Lower lobe of right lung (tissue), 2 donors: Measurements from ENCODE around the gene INPP5K. TPM values are rescaled to one million over a fixed set of nuclear protein-coding genes. Genes with fewer than 3 reads are reported as not detected.

Experiments
- ATAC-seq, 2 donors: fragments of 200-7000 bp; cut with Tn5 transposase; one replicate each; pipeline ENCODE4 v1.9.1; 2020 to 2022; ENCODE audit warnings: mild to moderate bottlenecking in 2 of 2, moderate library complexity in 2 of 2
- DNase-seq: peaks from one replicate; pipeline ENCODE4 v3.0.0-alpha.2; 2020
- H3K27ac ChIP-seq: fragments of 200-600 bp; one replicate; pipeline ENCODE4 v1.8.0; 2022
- H3K27me3 ChIP-seq: fragments of 200-600 bp; one replicate; pipeline ENCODE4 v1.8.0; 2022; ENCODE audit warnings: low read depth
- H3K36me3 ChIP-seq: fragments of 200-600 bp; one replicate; pipeline ENCODE4 v1.8.0; 2022; ENCODE audit warnings: mild to moderate bottlenecking
- H3K4me1 ChIP-seq: fragments of 200-600 bp; one replicate; pipeline ENCODE4 v1.8.0; 2022
- H3K4me3 ChIP-seq: fragments of 200-600 bp; one replicate; pipeline ENCODE4 v1.8.0; 2022; ENCODE audit warnings: mild to moderate bottlenecking
- H3K9me3 ChIP-seq: fragments of 200-600 bp; one replicate; pipeline ENCODE4 v1.8.0; 2022
- intact Hi-C: fragments of 100-400 bp; cut with DNase I; formaldehyde crosslinking; loops from one replicate; pipeline ENCODE4 v1.11.0; 2022
- total RNA-seq: library from RNA; stranded (reverse); fragmentation: NEBNext Ultra II Directional; extraction: Animal tissue kit (Norgen Biotek cat#: 25700); gene quantifications from one replicate; pipeline ENCODE4 v1.2.1, GENCODE V29; 2021
- TF ChIP-seq, protein P1 (sequence below): fragments of 200-600 bp; IDR thresholded peaks from one replicate; pipeline ENCODE4 v1.8.0; 2022; ENCODE audit warnings: antibody characterized with exemption, mild to moderate bottlenecking
- donor health status: DM: no; HTN: yes; CAD: no; lungs with severe emphysema.

The INPP5K gene
- total RNA-seq, 1 donor from 2014 or later = 57.9 TPM

DNA sequence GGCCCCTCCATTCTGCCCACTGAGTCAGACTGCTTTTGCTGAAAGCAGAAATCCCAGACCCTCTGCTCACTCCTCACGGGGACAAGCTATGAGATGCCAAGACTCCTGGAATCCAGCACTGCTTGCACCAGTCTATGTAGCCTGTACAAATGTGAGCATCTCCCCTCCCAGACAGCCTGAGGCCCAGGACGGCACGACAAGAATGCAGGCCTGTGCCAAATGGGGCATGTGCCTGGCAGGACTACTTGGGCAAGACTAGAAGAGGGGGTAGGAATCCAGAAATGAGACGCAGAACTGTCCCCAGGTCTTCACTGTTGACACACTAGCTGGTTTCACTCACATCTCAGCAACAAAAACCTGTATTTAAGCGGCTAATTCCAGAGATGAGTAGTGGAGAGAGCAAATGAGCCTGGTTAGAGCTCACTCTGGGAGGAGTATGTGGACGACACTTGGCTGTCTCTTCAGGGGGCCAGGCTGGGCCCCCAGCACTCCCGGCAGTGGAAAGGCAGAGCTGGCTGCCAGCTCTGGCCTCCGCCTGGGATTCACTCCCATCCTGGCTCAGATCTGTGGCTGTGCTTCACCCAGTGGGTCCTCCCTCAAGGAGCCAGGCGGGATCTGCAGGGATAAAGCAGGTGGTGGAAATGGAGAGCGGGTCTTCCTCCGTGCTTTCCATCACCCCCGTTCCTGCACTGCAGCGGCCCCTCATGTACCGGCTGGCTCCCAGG lies 21.0 kb downstream of the INPP5K start:
- TF ChIP-seq, protein P1, sequence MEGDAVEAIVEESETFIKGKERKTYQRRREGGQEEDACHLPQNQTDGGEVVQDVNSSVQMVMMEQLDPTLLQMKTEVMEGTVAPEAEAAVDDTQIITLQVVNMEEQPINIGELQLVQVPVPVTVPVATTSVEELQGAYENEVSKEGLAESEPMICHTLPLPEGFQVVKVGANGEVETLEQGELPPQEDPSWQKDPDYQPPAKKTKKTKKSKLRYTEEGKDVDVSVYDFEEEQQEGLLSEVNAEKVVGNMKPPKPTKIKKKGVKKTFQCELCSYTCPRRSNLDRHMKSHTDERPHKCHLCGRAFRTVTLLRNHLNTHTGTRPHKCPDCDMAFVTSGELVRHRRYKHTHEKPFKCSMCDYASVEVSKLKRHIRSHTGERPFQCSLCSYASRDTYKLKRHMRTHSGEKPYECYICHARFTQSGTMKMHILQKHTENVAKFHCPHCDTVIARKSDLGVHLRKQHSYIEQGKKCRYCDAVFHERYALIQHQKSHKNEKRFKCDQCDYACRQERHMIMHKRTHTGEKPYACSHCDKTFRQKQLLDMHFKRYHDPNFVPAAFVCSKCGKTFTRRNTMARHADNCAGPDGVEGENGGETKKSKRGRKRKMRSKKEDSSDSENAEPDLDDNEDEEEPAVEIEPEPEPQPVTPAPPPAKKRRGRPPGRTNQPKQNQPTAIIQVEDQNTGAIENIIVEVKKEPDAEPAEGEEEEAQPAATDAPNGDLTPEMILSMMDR = no peak
- intact Hi-C loops = no loop called here
- peak overlapping the region; percentile 91 for H3K27ac ChIP-seq
- no peaks in the 10 kb centered on the region for H3K27me3 ChIP-seq
- H3K4me1 ChIP-seq = peaks cover 54% of the 10 kb centered on the region
- DNase-seq (no peak), ATAC-seq (peak; percentile 5 to 42)
- H3K4me3 ChIP-seq = no peak overlapping the region
- H3K9me3 ChIP-seq = no peaks in the 10 kb centered on the region
- H3K36me3 ChIP-seq = peaks cover 47% of the 10 kb centered on the region

DNA sequence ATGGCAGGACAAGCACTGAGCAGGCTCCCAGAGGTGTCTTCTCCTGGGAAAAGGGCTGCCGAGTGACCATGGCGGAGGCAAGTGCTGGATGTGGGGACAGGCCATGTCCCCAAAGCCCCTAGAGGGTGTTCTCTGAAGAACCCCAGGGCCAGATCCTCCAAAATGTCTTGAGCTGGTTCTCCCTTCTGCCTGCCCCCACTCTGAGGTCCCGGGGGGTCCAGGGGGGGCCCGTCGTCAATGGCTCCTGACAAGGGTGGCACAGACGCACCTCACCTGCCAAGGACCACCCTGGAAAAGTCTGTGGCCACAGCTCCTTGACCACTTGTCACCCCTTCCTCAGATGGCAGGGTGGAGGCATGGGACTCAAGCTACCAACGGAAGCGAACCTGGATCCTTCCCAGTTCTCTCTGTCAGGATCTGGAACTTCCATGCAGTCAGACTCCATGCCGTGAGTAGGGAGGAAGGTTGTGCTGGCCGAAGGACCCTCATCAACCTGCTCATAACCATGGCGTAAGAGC lies 21.6 kb downstream of the INPP5K start:
- peaks cover 45% of the 10 kb centered on the region for H3K36me3 ChIP-seq
- no peaks in the 10 kb centered on the region for H3K9me3 ChIP-seq
- no peaks in the 10 kb centered on the region for H3K27me3 ChIP-seq
- peak overlapping the region; percentile 91 for H3K27ac ChIP-seq
- no peak for ATAC-seq
- TF ChIP-seq, protein P1 = no peak
- peaks cover 61% of the 10 kb centered on the region for H3K4me1 ChIP-seq
- H3K4me3 ChIP-seq = no peak overlapping the region
- DNase-seq = no peak
- intact Hi-C loops = no loop called here

DNA sequence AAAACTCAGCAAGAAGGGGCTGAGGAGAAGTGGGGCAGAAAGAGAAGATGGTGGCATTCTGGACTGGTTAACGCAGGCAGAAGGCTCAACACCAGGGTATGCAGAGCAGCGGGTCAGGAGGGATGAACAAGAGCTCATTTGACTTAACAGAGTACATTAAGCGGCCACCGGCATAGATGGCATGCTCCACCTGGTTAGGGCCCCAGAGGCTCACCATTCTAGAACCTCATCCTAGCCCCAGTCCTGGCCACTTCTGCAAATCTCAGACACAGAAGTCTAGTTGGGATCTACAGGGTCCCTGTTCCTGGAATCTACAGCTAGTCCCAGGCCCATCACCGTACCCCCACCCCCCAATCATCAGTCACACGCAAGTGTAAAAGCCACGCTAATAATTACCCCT lies 22.2 kb downstream of the INPP5K start:
- DNase-seq (no peak), ATAC-seq (no peak)
- peaks cover 45% of the 10 kb centered on the region for H3K36me3 ChIP-seq
- peaks cover 67% of the 10 kb centered on the region for H3K4me1 ChIP-seq
- TF ChIP-seq, protein P1 = no peak
- H3K9me3 ChIP-seq = no peaks in the 10 kb centered on the region
- H3K27me3 ChIP-seq = no peaks in the 10 kb centered on the region
- intact Hi-C loops = no loop called here
- H3K4me3 ChIP-seq = no peak overlapping the region
- H3K27ac ChIP-seq = peak overlapping the region; percentile 91

DNA sequence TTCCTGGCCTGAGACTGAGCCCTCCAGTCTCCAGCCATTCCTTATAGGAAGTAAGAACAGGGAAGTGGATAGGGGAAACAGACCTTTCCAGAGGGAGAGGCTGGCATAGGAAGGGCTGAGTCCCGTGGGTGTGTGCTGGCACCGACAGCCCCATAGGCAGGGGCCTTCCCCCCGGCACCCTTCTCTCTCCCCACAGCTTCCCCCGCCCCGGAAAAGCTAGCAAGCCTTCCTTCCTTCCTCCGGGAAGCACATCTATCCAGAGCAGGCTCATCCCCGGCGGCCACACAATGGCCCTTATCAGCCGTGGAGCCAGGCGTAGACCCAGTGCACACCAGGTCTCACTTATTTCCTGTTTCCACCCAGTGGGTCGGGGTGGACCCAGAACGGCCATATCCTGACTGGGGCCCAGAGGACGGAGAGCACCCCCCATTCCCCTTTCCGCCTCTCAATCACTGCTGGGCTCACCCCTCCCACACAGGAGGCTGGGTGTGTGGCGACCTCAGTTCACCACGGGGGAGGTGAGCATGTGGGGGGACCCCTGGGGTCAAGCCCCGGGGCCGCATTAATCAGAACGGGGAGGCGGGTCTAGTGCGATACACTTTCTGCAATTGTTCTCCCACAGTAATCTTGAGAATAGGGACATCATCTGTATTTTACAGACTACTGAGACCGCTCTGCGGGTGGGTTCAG lies 23.0 kb downstream of the INPP5K start:
- Histone ChIP-seq H3K27me3 (no peaks in the 10 kb centered on the region), H3K4me3 (peak overlapping the region; percentile 62), H3K4me1 (peaks cover 71% of the 10 kb centered on the region), H3K36me3 (peaks cover 38% of the 10 kb centered on the region), H3K27ac (peak overlapping the region; percentile 91), H3K9me3 (no peaks in the 10 kb centered on the region)
- peak; percentile 74 for DNase-seq
- ATAC-seq = peak; percentile 1 to 7
- intact Hi-C loops = no loop called here
- TF ChIP-seq, protein P1 = no peak

DNA sequence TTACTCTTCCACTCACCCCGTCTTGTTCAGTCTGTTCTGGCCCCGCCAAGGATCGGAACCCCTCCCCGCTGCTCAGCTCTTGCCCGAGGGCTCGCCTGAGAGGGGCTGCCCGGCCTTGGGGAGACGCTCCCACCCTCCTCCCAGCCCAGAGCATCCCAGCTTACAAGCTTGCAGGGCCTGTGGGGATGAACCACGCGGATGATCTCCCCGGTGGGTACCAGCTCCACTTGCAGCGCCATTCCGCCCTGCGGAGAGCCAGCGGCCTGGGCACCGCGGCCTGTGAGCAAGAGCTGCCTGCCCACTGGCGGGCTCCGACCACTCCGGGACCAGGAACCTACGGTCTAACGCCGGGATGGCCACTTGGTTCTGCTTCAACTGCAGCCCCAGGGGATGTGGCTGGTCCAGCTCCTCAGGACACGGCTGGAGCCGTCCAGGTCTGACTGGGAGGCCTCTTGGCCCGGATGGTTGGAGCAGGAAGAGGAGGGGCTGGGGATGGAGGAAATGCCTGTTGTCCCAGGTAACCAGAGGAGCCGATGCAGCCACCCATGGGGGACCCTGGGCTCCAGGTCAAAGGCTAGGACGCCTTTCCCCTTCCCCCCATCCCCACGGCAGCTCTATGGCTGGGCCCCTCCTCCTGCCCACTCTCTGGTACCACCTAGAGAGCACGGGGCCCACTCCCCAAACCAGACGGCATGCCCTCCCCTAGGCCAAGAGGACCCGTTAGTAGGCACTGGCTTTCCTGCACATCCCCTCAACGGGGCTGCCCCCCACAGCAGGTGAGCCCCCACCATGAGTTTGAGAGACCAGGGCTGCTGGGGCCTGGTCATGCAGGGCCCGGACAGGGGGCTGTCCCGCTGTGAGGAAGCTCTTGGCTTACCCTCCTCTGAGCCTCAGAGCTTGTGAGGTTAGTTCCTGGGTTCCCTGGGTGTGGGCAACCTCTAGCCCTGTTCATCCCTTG lies 23.9 kb downstream of the INPP5K start, which contains the start of gene MYO1C:
Gene MYO1C (minus strand): TSS at position 438 of the 958 bp plus-strand sequence. CDS start 199 bp downstream, at position 239.
- ATAC-seq = no peak
- Histone ChIP-seq H3K4me1 (peaks cover 73% of the 10 kb centered on the region), H3K36me3 (peaks cover 29% of the 10 kb centered on the region), H3K9me3 (no peaks in the 10 kb centered on the region), H3K27ac (peak within 1 kb of the TSS; percentile 91), H3K4me3 (peak within 1 kb of the TSS; percentile 62), H3K27me3 (no peaks in the 10 kb centered on the region)
- TF ChIP-seq, protein P1 = no peak
- no peak for DNase-seq
- intact Hi-C loops = no loop called here
